ENCODE results near the gene ZNF888.
"Not testable (repeated sequence)": the region's sequence is repeated elsewhere in the genome, so short reads cannot be mapped to it uniquely, and the experiment has no call there.

The ZNF888 gene

DNA sequence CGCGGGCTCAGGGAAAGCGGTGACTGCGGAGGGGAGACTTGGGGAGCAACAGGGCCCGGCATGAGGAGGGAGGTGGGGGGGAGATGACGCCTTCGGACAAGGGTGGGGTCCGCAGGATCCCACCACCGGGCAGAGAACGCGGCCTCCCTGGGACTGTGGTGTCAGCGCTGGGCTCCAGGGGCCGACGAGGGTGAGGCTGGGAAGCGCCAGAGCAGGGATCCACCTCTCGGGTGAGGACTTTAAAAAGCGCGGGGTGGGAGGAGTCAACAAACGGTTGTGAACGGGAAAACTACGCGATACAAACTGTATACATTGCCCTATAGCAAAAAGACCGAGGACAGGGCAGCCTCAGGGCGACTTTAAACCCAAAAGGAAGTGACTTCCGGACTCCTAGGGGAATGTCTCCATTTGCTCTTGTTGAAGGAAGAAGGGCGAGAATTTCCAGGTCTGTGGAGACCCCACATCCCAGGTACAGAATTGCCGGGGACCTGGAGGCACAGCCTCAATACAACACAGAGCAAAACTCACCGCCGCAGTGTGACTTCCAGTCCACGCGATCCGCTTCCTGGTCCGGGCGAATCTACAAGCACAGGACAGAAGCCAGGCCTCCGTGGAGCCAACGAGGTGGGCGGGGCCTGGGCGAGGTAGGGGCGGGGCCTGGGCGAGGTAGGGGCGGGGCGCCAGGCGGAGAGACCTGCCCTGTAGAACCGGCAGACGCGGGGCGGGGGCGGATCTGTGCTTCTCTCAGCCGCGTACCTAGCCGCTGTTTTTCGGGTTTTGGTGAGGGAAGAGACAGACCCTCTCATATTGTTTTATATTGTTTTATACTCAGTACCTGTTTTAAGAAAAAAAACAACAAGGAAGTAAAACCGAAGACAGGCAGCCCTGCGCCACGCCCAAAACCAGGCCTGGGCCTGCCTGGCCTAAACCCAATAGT, at the start of gene ZNF888:
Gene ZNF888 (minus strand): TSS at position 588 of the 937 bp plus-strand sequence. CDS start 5,555 bp downstream, outside the sequence.
- DNase-seq (ENCODE audit: extremely low read depth in 1 of 2, low read depth in 1 of 2): peak; percentile 57 to 69

DNA sequence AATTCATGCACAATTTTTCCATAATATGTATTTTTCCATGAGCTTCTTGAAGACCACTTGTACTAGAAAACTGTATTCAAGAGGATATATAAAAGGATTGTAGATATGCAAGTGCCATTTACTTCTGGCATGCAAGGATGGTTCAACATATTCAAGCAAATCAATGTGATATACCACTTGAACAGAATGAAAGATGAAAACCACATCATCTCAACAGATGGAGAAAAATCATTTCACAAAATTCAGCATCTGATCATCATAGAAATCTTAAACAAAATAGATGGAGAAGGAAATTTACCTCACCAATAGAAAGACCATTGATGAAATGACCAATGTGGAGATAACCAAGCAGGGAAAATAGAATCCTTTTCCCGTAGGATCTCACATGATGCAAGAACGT, 44.5 kb upstream of the ZNF888 start:
- no peak for DNase-seq (ENCODE audit: extremely low read depth in 1 of 2, low read depth in 1 of 2)

DNA sequence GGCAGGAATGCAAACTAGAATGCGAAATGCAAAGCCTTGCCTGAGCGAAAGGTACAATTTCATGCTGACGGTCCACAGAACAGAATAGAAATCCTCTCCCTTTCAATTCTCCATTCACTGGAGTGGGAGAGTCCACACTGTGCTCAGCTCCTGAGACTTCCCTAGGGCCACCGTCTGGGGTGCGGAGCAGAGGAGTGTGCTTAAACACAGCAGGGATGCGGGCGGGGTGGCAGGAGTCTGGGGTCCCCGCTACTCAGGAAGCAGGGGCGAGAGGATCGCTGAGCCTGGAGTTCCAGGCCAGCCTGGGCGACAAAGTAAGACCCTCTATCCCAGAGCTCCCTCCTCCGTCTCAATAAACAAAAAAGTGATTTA, 40.0 kb upstream of the ZNF888 start:
- DNase-seq (ENCODE audit: extremely low read depth in 1 of 2, low read depth in 1 of 2): no peak

DNA sequence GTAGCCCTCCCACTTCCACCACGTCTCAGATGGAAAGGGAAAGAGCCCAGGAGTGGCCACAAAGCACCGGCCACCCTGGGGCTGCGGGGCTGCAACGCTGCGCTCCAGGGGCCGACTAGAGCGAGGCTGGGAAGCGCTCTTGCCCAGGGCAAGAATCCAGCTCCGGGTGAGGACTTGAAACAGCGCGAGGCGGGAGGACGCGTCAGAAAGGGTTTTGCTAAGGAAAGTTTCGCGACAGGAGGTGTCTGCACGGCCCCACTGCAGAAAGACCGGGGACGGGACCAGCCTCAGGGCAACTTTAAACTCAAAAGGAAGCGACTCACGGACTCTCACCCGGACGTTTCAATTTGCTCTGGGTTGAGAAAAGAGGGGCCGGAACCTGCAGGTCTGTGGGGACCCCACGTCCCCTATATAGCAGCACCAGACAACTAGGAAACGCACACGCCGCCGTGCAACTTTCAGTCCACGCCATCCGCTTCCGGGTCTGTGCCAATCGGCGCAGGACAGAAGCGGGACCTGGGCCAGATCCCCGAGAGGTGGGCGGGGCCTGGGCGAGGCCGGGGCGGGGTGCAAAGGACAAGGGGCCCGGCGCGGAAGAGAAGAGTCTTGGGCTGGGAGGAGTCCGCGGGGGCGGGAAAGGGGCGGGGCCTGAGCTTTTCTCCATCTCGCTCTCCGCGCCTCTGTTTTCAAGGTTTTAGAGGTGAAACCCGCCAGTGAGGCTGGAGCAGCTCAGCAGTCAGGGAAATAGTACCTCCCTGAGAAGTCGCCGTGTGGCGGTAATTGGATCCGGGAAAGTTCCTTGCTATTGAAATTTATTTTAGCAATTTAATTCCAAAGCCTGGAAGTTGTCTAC, 39.4 kb upstream of the ZNF888 start, which contains the start of gene ZNF816:
Gene ZNF816 (minus strand): TSS at position 488 of the 853 bp plus-strand sequence. CDS start 6,792 bp downstream, outside the sequence.
- DNase-seq (ENCODE audit: extremely low read depth in 1 of 2, low read depth in 1 of 2): peak; percentile 95 to 98

DNA sequence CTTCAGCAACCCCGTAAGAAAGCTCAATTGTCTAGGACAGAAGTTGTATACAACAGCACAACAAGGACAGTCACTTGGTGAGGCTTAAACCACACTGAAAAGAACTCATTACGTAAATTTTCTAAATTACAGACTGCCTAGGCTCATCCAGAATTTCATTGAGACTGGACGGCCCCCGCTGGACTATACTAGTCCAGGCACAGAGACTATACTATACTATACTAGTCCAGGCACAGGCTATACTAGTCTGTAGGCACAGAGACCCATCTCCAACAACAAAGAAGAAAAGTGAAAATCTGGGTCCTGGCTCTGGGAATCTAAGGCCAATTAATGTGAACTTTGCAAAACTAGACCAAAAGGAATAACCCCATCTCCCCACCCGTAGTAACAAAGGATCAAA, 38.8 kb upstream of the ZNF888 start:
- no peak for DNase-seq (ENCODE audit: extremely low read depth in 1 of 2, low read depth in 1 of 2)

DNA sequence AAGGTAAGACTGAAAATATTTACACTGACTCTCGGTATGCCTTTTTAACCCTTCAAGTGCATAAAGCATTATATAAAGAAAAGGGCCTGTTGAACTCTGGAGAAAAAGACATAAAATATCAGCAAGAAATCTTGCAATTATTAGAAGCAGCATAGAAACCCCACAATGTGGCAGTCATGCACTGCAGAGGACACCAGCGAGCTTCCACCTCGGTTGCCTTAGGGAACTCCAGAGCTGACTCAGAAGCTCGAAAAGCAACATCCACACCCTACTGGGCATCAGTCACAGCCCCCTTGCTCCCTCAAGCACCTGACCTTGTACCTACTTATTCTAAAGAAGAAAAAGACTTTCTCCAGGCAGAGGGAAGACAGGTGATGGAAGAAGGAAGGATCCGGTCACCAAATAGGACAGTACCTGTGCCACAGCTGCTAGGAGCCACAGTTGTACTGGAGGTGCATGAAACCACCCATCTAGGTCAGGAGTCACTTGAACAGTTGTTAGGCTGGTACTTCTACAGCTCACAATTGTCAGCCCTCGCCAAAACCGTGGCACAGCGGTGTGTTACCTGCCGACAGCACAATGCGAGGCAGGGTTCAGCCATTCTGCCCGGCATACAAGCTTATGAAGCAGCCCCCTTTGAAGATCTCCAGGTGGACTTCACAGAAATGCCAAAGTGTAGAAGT, 36.5 kb upstream of the ZNF888 start:
- no peak for DNase-seq (ENCODE audit: extremely low read depth in 1 of 2, low read depth in 1 of 2)

DNA sequence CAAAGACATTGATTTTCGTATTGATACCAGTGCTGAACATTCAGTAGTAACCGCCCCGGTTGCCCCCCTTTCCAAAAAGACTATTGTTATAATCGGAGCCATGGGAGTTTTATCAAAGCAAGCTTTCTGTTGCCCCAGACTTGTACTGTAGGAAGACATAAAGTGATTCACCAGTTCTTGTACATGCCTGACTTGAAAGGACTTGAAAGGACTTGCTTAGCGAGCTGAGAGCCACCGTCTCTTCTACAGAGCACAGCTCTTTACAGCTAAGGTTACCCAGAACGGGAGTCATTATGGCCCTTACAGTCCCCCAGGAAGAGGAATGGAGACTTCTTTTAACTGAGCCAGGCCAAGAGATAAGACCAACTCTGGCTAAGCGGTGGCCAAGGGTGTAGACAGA, 34.4 kb upstream of the ZNF888 start:
- no peak for DNase-seq (ENCODE audit: extremely low read depth in 1 of 2, low read depth in 1 of 2)

DNA sequence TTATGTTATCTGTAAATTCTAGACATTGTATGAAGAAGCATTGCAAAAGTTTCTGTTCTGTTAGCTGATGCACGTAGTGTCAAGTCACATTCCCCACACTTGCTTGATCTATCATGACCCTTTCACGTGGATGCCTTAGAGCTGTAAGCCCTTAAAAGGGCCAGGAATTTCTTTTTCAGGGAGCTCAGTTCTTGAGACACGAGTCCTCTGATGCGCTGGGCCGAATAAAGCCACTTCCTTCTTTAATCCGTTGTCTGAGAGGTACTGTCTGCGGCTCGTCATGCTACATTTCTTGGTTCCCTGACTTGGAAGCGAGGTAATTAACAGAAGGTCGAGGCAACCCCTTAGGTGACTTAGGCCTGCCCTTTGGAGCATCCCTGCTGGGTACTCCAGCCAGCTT, 33.7 kb upstream of the ZNF888 start:
- no peak for DNase-seq (ENCODE audit: extremely low read depth in 1 of 2, low read depth in 1 of 2)

DNA sequence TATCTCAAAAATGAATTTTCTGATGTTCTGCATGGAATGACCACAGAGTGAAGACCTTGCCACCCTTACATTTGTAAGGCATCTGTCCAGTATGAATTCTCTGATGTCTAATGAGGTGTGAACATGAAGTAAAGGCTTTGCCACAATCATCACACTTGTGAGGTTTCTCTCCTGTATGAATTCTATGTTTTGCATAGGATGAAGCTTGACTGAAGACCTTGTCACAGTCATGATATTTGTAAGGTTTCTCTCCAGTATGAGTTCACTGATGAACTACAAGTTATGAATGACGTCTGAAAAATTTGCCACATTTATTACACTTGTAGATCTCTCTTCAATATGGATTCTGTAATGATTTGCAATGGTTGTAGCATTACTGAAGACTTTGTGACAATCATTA, 26.2 kb upstream of the ZNF888 start:
- DNase-seq (ENCODE audit: extremely low read depth in 1 of 2, low read depth in 1 of 2): no peak

DNA sequence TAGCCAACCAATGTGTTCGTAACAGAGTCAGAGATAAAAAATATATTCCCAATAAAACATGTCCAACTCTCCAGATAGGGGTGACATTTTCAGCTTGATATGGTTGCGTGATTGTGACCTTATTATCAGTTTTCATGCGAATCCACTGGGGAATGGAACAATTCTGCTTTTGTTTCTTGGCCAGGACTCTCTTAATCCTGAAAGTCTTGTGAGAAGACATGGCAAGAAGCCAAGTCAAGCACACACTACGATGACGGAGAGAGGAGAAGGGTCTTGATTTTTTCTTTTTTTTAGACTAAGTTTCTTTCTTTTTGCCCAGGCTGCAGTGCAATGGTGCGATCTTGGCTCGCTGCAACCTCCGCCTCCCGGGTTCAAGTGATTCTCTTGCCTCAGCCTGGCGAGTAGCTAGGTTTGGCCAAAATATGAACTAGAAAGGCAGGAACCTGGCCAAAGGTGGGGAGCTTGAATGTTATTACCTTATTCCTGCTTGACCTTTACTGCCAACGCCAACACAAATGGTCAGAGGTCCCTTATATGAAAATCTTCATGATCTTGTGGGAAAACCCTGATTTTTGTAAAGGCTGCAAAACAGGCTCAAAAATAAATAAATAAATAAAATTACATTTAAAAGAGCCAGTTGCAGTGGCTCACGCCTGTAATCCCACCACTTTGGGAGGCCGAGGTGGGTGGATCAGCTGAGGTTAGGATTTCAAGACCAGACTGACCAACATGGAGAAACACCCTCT, 25.0 kb upstream of the ZNF888 start:
- DNase-seq (ENCODE audit: extremely low read depth in 1 of 2, low read depth in 1 of 2): no peak

DNA sequence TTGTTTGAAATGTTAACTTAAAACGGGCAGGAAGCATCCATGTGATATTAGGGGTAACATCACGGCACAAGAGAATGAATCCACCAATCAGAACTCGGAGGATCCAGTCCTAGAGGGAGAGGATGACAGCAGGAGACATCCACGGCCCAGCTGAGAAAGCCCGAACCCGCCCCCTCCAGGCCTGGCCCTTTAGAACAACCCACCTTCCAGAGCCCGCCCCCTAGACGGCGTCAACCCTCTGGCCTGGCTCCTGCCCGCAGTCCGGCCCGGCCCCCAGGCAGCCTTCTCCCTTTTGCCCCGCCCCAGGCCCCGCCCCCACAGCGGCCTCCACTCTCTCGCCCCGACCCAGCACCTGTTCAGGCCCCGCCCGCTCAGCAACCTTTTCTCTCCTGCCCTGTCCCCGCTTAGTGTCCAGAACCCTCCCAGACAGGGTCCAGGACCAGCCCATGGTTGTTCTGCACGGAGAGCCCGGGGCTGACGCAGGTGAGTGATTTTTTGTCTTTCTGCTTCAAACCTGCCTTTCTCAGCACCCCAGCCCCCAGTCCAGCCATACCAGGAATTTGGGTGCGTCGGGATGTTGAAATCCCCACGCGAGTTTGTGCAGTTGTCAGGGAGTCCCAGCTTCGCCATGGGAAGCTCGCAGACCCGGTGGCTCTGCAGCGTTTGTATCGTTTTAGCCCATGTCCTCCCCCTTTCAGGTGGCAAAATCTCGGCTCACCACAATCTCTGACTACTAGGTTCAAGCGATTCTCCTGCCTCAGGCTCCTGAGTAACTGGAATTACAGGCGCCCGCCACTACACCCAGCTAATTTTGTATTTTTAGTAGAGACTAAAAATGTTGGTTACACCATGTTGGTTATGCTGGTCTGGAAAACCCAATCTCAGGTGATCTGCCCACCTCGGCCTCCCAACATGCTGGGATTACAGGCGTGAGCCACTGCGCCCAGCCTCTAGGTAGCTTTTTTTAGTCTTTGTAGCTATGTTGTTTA, 23.4 kb upstream of the ZNF888 start:
- DNase-seq (ENCODE audit: extremely low read depth in 1 of 2, low read depth in 1 of 2): no peak

DNA sequence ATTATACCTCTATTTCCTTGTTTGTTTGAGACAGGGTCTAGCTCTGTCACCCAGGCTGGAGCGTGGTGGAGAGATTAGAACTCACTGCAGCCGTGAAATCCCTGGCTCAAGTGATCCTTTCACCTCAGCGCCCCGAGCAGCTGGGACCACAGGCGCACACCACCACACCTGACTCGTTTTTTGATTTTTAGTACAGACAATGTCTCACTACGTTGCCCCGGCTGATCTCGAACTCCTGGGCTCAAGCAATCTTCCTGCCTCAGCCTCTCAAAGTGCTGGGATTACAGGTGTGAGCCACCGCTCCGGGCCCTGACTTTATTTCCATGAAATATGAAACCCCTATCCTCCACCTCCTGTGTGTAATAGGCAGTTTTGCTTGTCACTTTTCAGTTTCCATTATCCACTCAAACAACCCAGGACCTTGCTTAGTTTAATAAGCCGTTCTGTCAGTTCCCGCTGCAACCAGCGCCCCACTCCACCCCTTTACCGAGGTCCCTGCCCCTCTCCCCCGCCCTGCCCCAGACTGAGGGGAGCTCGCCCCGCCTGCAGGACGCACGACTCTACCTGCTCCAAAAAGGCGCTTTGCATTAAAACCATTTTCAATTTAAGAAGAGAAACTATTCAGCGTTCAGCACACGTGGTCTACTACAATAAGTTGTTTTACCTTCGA, 22.6 kb upstream of the ZNF888 start:
- DNase-seq (ENCODE audit: extremely low read depth in 1 of 2, low read depth in 1 of 2): no peak

DNA sequence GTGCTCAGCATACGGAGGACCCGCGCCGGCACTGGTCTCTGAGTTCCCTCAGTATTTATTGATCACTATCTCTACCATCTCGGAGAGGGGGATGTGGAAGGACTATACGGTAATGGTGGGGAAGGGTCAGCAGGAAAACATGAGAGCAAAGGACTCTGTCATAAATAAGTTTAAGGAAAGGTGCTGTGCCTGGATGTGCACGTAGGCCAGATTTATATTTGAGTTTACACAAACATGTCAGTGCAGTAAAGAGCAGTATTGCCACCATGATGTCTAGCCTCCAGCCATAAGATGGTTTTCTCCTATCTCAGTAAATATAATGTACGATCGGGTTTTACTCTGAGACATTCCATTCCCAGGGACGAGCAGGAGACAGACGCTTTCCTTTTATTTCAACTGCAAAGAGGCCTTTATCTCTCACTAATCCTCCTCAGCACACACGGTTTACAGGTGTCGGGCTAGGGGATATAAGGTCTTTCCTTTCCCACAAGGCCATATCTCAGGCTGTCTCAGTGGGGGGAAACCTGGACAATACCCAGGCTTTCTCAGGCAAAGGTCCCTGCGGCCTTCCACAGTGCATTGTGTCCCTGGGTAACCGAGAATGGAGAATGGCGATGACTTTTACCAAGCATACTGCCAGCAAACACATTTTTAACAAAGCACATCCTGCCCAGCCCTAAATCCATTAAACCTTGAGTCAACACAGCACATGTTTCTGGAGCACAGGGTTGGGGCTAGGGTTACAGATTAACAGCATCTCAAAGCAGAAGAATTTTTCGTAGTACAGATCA, 21.7 kb upstream of the ZNF888 start:
- not testable (repeated sequence) for DNase-seq (ENCODE audit: extremely low read depth in 1 of 2, low read depth in 1 of 2)

DNA sequence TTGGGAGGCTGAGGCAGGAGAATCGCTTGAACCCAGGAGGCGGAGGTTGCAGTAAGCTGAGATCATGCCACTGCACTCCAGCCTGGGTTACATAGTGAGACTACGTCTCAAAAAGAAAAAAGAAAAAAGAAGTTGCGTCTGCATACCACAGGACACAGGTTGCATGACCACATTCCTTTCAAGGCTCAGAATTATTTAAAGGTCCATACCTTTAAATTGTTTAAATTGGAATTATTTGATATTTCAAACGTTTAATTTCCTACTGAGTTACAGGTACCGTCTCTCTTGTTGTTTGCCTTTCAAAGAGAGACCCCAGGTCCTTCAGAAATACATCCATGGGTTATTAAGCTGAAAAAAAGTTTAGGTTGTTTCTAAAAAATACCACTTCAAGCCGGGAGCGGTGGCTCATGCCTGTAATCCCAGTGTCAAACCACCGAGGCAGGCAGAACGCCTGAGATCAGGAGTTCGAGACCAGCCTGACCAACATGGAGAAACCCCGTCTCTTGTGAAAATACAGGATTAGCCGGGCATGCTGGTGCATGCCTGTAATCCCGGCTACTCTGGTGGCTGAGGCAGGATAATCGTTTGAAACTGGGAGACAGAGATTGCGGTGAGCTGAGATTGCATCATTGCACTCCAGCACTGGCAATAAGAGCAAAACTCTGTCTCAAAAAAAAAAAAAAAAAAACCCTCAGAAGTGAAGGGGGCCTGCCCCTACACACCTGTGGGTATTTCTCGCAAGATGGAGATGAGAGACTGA, 20.8 kb upstream of the ZNF888 start:
- no peak for DNase-seq (ENCODE audit: extremely low read depth in 1 of 2, low read depth in 1 of 2)

DNA sequence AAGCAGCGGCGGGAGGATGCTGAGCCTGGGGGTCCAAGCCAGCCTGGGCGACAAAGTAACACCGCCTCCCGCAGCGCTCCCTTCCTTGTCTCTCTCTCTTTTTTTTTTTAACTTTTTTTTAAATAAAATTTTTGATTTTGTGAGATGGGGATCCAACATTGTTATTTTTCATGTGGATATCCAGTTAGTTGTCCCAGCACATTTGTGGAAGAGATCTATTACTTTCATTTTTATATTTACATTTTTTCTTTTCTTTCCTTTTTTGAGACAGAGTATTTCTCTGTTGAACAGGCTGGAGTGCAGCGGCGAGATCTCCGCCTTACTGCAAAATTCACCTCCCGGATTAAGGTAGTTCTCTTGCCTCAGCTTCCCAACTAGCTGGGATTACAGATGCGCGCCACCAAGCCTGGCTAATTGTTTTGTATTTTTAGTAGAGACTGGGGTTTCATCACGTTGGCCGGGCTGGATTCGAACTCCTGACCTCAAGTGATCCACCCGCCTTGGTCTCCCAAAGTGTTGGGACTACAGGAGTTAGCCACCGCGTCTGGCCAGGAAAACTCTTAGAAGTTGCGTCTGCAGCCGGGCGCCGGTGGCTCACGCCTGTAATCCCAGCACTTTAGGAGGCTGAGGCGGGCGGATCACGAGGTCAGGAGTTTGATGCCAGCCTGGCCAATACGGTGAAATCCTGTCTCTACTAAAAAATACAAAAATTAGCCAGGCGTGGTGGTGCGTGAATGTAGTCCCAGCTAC, 20.1 kb upstream of the ZNF888 start:
- no peak for DNase-seq (ENCODE audit: extremely low read depth in 1 of 2, low read depth in 1 of 2)

DNA sequence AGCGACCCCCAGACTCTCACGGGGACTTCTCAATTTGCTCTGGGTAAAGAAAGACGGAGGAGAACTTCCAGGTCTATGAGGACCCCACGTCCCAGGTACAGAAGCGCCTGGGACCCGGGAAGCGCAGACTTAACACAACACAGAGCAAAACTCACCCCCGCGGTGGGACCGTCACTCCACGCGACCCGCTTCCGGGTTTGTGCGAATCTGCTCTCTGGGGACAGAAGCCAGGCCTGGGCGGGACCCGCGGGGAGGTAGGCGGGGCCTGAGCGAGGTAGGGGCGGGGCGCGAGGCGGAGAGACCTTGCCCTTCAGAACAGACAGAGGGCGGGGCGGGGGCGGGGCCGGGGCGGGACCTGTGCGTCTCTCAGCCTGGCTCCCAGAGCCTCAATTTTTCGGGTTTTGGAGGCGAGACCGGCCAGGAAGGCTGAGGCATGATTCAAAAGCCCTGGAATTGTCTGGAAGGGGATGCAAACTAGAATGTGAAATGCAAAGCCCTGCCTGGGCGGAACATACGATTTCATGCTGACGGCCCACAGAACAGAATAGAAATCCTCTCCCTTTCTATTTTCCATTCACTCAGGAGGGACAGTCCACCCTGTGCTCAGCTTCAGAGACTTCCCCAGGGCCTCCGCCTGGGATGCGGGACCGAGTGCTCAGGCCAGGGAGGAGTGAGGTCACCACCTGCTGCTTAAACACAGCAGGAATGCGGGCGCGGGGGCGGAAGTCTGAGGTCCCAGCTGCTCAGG, 19.3 kb upstream of the ZNF888 start:
- DNase-seq (ENCODE audit: extremely low read depth in 1 of 2, low read depth in 1 of 2): peak; percentile 79 to 88

Measured in stimulated activated CD8-positive, alpha-beta memory T cell treated with anti-CD3 and anti-CD28 coated beads, Interleukin-7, amount 100 ng/mL, for 48 hours (primary cell).